HCT116 (cell line): ENCODE measurements around the gene KCNJ4. TPM values are rescaled to one million over a fixed set of nuclear protein-coding genes. Genes with fewer than 3 reads are reported as not detected.

Experiments used
- ATAC-seq: fragments of 200-7000 bp; cut with Tn5 transposase; 2 replicates; pipeline ENCODE4 v1.9.1; 2020; ENCODE audit warnings: mild to moderate bottlenecking, moderate library complexity
- BruUV-seq: library from RNA; stranded (reverse); fragments of 400-500 nt; replicated peaks from 2 replicates; lab custom pipeline; 2021; lab: Mats Ljungman, UMichigan
- CTCF ChIA-PET: fragments of 300-600 bp; sonication (Branson Sonifier 250); formaldehyde crosslinking; loops from one replicate; lab custom pipeline; 2021; ENCODE audit warnings: antibody characterized with exemption; lab: Charles Lee
- POLR2A ChIA-PET: fragments of 300-600, 350-600 bp; sonication (Branson Sonifier 250); formaldehyde crosslinking; loops from one replicate; lab custom pipeline; 2021; ENCODE audit warnings: antibody characterized with exemption; lab: Charles Lee
- RAD21 ChIA-PET, 2 experiments: fragments of 300-600 bp; sonication (Branson Sonifier 250); formaldehyde crosslinking; loops; one replicate each; lab custom pipeline; 2023; ENCODE audit warnings: low total read pairs in 2 of 2; ENCODE audit not compliant: uncharacterized antibody in 2 of 2, unreplicated experiment in 2 of 2, low non-redundant PET in 1 of 2; lab: Charles Lee
- DNase-seq: peaks from one replicate; pipeline ENCODE4 v3.0.0-alpha.2; 2010; ENCODE audit warnings: low read depth, low spot score
- H2AFZ ChIP-seq: fragments of 200-600 bp; shearing (Covaris generic), sonication (generic); 2 replicates; pipeline ENCODE4 v1.6.1; 2017; ENCODE audit warnings: low read depth, mixed run types, mixed read lengths, antibody characterized with exemption, low read length; ENCODE audit not compliant: poor library complexity, severe bottlenecking
- H3K27ac ChIP-seq: 2 replicates; pipeline ENCODE4 v1.5.1; 2012; ENCODE audit warnings: low read depth, low read length
- H3K27me3 ChIP-seq: fragments of 200-600 bp; sonication (generic); 2 replicates; pipeline ENCODE4 v1.6.1; 2016; ENCODE audit warnings: mixed run types, low read length, mixed read lengths; ENCODE audit not compliant: insufficient read depth
- H3K36me3 ChIP-seq, 2 experiments: fragments of 200-500 bp in 1 of 2; fragments of 200-600 bp in 1 of 2; sonication (Bioruptor generic) in 1 of 2; sonication (generic) in 1 of 2; 2 replicates each; pipeline versions ENCODE4 v1.5.1 to v1.6.1; 2014 to 2016; ENCODE audit warnings: low read length in 2 of 2, inconsistent platforms in 1 of 2, mixed read lengths in 1 of 2, mixed run types in 1 of 2; ENCODE audit not compliant: insufficient read depth in 2 of 2, control insufficient read depth in 1 of 2
- H3K4me1 ChIP-seq, 2 experiments: fragments of 200-600 bp in 1 of 2; sonication (generic) in 1 of 2; 2 replicates each; pipeline versions ENCODE4 v1.5.1 to v1.6.1; 2012 to 2017; ENCODE audit warnings: low read length in 2 of 2, inconsistent platforms in 1 of 2, mild to moderate bottlenecking in 1 of 2, mixed read lengths in 1 of 2, mixed run types in 1 of 2, moderate library complexity in 1 of 2; ENCODE audit not compliant: insufficient read depth in 2 of 2, control insufficient read depth in 1 of 2
- H3K4me2 ChIP-seq: fragments of 200-600 bp; sonication (generic); 2 replicates; pipeline ENCODE4 v1.6.1; 2017; ENCODE audit warnings: mixed run types, low read length, mixed read lengths
- H3K4me3 ChIP-seq, 2 experiments: fragments of 200-600 bp in 1 of 2; sonication (generic) in 1 of 2; replicated peaks in 1 of 2; 2 replicates each; pipeline ENCODE4 v1.5.1; 2011 to 2016; ENCODE audit warnings: low read length in 2 of 2, control low read depth in 1 of 2, low read depth in 1 of 2, mild to moderate bottlenecking in 1 of 2, mixed read lengths in 1 of 2, mixed run types in 1 of 2
- H3K79me2 ChIP-seq: fragments of 200-600 bp; sonication (generic); 2 replicates; pipeline ENCODE4 v1.6.1; 2017; ENCODE audit warnings: mild to moderate bottlenecking, mixed run types, low read length, moderate library complexity, mixed read lengths; ENCODE audit not compliant: insufficient read depth
- H3K9ac ChIP-seq: fragments of 200-600 bp; sonication (generic); 2 replicates; pipeline ENCODE4 v1.6.1; 2016; ENCODE audit warnings: low read length, mixed read lengths
- H3K9me2 ChIP-seq: fragments of 200-600 bp; sonication (generic), shearing (Covaris generic); 2 replicates; pipeline ENCODE4 v1.6.1; 2017; ENCODE audit warnings: mixed run types, mild to moderate bottlenecking, moderate library complexity; ENCODE audit not compliant: insufficient read depth
- H3K9me3 ChIP-seq, 2 experiments: fragments of 200-500 bp in 1 of 2; fragments of 200-600 bp in 1 of 2; sonication (Bioruptor generic) in 1 of 2; sonication (generic) in 1 of 2; 2 replicates each; pipeline ENCODE4 v1.6.1; 2014 to 2017; ENCODE audit warnings: low read length in 2 of 2, mixed read lengths in 2 of 2, inconsistent platforms in 1 of 2, low read depth in 1 of 2, mild to moderate bottlenecking in 1 of 2, mixed run types in 1 of 2, moderate library complexity in 1 of 2; ENCODE audit not compliant: control insufficient read depth in 1 of 2, insufficient read depth in 1 of 2
- H4K20me1 ChIP-seq: fragments of 200-600 bp; sonication (generic), shearing (Covaris generic); 2 replicates; pipeline ENCODE4 v1.6.1; 2017; ENCODE audit warnings: mixed run types, mild to moderate bottlenecking, moderate library complexity; ENCODE audit not compliant: insufficient read depth
- CBX3 ChIP-seq: IDR thresholded peaks from 2 replicates; pipeline ENCODE4 v1.6.1; 2012; ENCODE audit warnings: low read depth
- CEBPB ChIP-seq: IDR thresholded peaks from 2 replicates; pipeline ENCODE4 v1.6.1; 2012; ENCODE audit warnings: low read depth
- EGR1 ChIP-seq: IDR thresholded peaks from 2 replicates; pipeline ENCODE4 v1.6.1; 2012; ENCODE audit warnings: low read depth
- ELF1 ChIP-seq: IDR thresholded peaks from 2 replicates; pipeline ENCODE4 v1.6.1; 2012; ENCODE audit warnings: low read depth, borderline replicate concordance
- EZH2 ChIP-seq: fragments of 200-600 bp; sonication (generic); IDR thresholded peaks from 2 replicates; pipeline ENCODE4 v1.6.1; 2017; ENCODE audit warnings: antibody characterized with exemption, mixed run types
- FOSL1 ChIP-seq: IDR thresholded peaks from 2 replicates; pipeline ENCODE4 v1.6.1; 2012; ENCODE audit warnings: low read depth
- JUND ChIP-seq: IDR thresholded peaks from 2 replicates; pipeline ENCODE4 v1.6.1; 2012
- POLR2A ChIP-seq: IDR thresholded peaks from 2 replicates; pipeline ENCODE4 v1.7.0; 2011; ENCODE audit warnings: borderline replicate concordance; ENCODE audit not compliant: insufficient read depth, insufficient read length; ENCODE audit errors: extremely low read depth
- RAD21 ChIP-seq: IDR thresholded peaks from 2 replicates; pipeline ENCODE4 v1.6.1; 2012; ENCODE audit warnings: low read depth, mild to moderate bottlenecking
- SIN3A ChIP-seq: IDR thresholded peaks from 2 replicates; pipeline ENCODE4 v1.6.1; 2012; ENCODE audit warnings: low read depth
- SP1 ChIP-seq: IDR thresholded peaks from 2 replicates; pipeline ENCODE4 v1.6.1; 2012; ENCODE audit warnings: low read depth
- TCF7L2 ChIP-seq: IDR thresholded peaks from 2 replicates; pipeline ENCODE4 v1.7.0; 2011; ENCODE audit warnings: borderline replicate concordance, inconsistent platforms; ENCODE audit not compliant: insufficient read depth, insufficient read length; ENCODE audit errors: extremely low read depth
- YY1 ChIP-seq: IDR thresholded peaks from 2 replicates; pipeline ENCODE4 v1.6.1; 2011; ENCODE audit warnings: low read length, low read depth, moderate library complexity, mild to moderate bottlenecking; ENCODE audit not compliant: insufficient replicate concordance; ENCODE audit errors: extremely low read depth
- ZNF274 ChIP-seq: fragments of 200-500 bp; sonication (Bioruptor generic); IDR thresholded peaks from 2 replicates; pipeline ENCODE4 v1.6.1; 2014; ENCODE audit warnings: mild to moderate bottlenecking, low read depth, low read length, inconsistent platforms
- intact Hi-C: fragments of 100-400 bp; cut with micrococcal nuclease; formaldehyde crosslinking; loops from 2 replicates; pipeline ENCODE4 v1.10.0; 2022
- total RNA-seq: library from RNA; stranded (reverse); gene quantifications from one replicate; pipeline ENCODE4 v1.2.1, GENCODE V29; 2021; ENCODE audit not compliant: unreplicated experiment
- TF ChIP-seq, protein P1 (sequence below): IDR thresholded peaks from 2 replicates; pipeline ENCODE4 v1.6.1; 2012
- TF ChIP-seq, protein P2 (sequence below), 3 experiments: fragments of 200-600 bp in 1 of 3; sonication (generic) in 1 of 3; IDR thresholded peaks in 2 of 3; conservative IDR thresholded peaks in 1 of 3; 2 replicates each; pipeline ENCODE4 v1.5.1; 2012 to 2017; ENCODE audit warnings: low read depth in 2 of 3, low read length in 2 of 3, antibody characterized with exemption in 1 of 3, borderline replicate concordance in 1 of 3, control low read depth in 1 of 3, mild to moderate bottlenecking in 1 of 3, mixed read lengths in 1 of 3, mixed run types in 1 of 3, moderate library complexity in 1 of 3; ENCODE audit not compliant: insufficient read depth in 1 of 3
- TF ChIP-seq, protein P3 (sequence below): IDR thresholded peaks from 2 replicates; pipeline ENCODE4 v1.6.1; 2012; ENCODE audit warnings: low read depth
- TF ChIP-seq, protein P4 (sequence below): IDR thresholded peaks from 2 replicates; pipeline ENCODE4 v1.6.1; 2012

KCNJ4 gene
- total RNA-seq, 1 experiment from 2014 or later: not detected

DNA sequence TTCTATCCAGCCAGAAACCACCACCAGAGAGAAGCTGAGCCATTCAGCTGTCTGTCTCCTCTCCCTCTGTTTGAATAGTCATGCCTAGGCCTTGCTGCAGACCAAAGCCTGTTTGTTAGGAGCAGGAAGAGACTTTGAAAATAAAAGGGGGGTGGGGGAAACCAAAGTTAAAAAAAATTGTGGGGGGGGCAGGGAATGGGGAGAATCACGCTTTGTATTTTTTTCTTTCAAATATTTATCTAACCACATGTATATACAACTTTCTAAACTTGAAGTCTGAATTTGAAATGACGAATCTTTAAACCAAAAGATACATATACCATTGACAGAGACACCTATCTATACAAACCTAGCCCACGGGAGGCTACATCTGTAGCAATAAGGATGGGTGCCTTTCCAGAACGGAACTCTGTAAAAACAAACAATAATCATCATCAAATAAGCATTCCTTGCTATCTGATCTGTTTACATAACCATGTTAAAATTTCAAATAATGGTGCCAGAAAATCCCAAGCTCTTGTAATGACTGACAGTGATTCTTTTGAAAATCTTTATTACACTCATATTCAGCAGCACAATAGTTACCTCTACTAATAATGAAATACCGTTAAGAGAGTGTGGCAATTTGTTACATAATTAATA, 36.8 kb upstream of the KCNJ4 start:
- ATAC-seq (no peak), DNase-seq (no peak)
- TF ChIP-seq, protein P1, sequence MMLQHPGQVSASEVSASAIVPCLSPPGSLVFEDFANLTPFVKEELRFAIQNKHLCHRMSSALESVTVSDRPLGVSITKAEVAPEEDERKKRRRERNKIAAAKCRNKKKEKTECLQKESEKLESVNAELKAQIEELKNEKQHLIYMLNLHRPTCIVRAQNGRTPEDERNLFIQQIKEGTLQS: no peak
- TF ChIP-seq EGR1: no peak
- TF ChIP-seq, protein P2, sequence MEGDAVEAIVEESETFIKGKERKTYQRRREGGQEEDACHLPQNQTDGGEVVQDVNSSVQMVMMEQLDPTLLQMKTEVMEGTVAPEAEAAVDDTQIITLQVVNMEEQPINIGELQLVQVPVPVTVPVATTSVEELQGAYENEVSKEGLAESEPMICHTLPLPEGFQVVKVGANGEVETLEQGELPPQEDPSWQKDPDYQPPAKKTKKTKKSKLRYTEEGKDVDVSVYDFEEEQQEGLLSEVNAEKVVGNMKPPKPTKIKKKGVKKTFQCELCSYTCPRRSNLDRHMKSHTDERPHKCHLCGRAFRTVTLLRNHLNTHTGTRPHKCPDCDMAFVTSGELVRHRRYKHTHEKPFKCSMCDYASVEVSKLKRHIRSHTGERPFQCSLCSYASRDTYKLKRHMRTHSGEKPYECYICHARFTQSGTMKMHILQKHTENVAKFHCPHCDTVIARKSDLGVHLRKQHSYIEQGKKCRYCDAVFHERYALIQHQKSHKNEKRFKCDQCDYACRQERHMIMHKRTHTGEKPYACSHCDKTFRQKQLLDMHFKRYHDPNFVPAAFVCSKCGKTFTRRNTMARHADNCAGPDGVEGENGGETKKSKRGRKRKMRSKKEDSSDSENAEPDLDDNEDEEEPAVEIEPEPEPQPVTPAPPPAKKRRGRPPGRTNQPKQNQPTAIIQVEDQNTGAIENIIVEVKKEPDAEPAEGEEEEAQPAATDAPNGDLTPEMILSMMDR (IDR thresholded peaks at IDR 0.05 in 2 of 3, conservative IDR thresholded peaks at IDR 0.05 in 1 of 3; ENCODE audit: borderline replicate concordance in 1 of 3, insufficient read depth in 1 of 3, low read depth in 2 of 3, low read length in 2 of 3): no peak
- TF ChIP-seq, protein P3, sequence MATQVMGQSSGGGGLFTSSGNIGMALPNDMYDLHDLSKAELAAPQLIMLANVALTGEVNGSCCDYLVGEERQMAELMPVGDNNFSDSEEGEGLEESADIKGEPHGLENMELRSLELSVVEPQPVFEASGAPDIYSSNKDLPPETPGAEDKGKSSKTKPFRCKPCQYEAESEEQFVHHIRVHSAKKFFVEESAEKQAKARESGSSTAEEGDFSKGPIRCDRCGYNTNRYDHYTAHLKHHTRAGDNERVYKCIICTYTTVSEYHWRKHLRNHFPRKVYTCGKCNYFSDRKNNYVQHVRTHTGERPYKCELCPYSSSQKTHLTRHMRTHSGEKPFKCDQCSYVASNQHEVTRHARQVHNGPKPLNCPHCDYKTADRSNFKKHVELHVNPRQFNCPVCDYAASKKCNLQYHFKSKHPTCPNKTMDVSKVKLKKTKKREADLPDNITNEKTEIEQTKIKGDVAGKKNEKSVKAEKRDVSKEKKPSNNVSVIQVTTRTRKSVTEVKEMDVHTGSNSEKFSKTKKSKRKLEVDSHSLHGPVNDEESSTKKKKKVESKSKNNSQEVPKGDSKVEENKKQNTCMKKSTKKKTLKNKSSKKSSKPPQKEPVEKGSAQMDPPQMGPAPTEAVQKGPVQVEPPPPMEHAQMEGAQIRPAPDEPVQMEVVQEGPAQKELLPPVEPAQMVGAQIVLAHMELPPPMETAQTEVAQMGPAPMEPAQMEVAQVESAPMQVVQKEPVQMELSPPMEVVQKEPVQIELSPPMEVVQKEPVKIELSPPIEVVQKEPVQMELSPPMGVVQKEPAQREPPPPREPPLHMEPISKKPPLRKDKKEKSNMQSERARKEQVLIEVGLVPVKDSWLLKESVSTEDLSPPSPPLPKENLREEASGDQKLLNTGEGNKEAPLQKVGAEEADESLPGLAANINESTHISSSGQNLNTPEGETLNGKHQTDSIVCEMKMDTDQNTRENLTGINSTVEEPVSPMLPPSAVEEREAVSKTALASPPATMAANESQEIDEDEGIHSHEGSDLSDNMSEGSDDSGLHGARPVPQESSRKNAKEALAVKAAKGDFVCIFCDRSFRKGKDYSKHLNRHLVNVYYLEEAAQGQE: no peak
- no peak for TF ChIP-seq JUND
- no peak for TF ChIP-seq TCF7L2
- TF ChIP-seq ZNF274: no peak
- no peak for TF ChIP-seq ELF1
- TF ChIP-seq SP1: no peak
- no peak for TF ChIP-seq CEBPB
- TF ChIP-seq, protein P4, sequence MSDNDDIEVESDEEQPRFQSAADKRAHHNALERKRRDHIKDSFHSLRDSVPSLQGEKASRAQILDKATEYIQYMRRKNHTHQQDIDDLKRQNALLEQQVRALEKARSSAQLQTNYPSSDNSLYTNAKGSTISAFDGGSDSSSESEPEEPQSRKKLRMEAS: no peak
- no peak for TF ChIP-seq POLR2A
- no peak for TF ChIP-seq RAD21
- TF ChIP-seq FOSL1: no peak
- TF ChIP-seq YY1: no peak
- no peak for TF ChIP-seq SIN3A
- no peak for TF ChIP-seq EZH2
- no peak for TF ChIP-seq CBX3
- ChIA-PET RAD21 (interaction anchor here in 1 of 2 experiments (0.6 kb wide), 1 partner anchor 67 kb away, joined by 3 read pairs; no protein-coding TSS in a partner anchor), CTCF (no interaction called here), POLR2A (interaction anchor here (0.6 to 1.4 kb wide), 2 partner anchors 10 to 32 kb away, joined by 7 to 9 read pairs; no protein-coding TSS in a partner anchor)
- intact Hi-C loops: no loop called here
- H3K4me2 ChIP-seq: no peak overlapping the region
- H3K27me3 ChIP-seq: no peaks in the 10 kb centered on the region
- peaks cover 30% of the 10 kb centered on the region; the same call in 1 of the 2 replicates for H4K20me1 ChIP-seq
- H3K9me2 ChIP-seq: no peaks in the 10 kb centered on the region
- H3K4me3 ChIP-seq: no peak overlapping the region
- H3K79me2 ChIP-seq: peaks cover 79% of the 10 kb centered on the region
- no peak overlapping the region for H3K9ac ChIP-seq
- no peaks in the 10 kb centered on the region; a peak in 1 of 4 replicates for H3K4me1 ChIP-seq
- no TSS peak for BruUV-seq
- no peaks in the 10 kb centered on the region for H3K9me3 ChIP-seq
- H3K27ac ChIP-seq: no peak overlapping the region
- peaks cover 88% of the 10 kb centered on the region in 2 experiments for H3K36me3 ChIP-seq
- no peak overlapping the region for H2AFZ ChIP-seq
